ENCODE results near the gene MEFV. TPM values are rescaled to one million over a fixed set of nuclear protein-coding genes. Genes with fewer than 3 reads are reported as not detected.

The MEFV gene
- total RNA-seq, 2 donors from 2014 or later = 3.5 to 6.1 TPM

- no peaks in the 10 kb centered on the region for H3K36me3 ChIP-seq
- no peaks in the 10 kb centered on the region for H3K27me3 ChIP-seq (replicated peaks; ENCODE audit: insufficient read depth)
- H3K9me3 ChIP-seq = no peaks in the 10 kb centered on the region
- no peak overlapping the region for H3K4me3 ChIP-seq
- no peak for TF ChIP-seq CTCF (IDR thresholded peaks at IDR 0.05)
- no peak overlapping the region for H3K27ac ChIP-seq
- DNase-seq (ENCODE audit: low spot score) (no peak), ATAC-seq (ENCODE audit: insufficient number of reproducible peaks, low FRiP score, low read depth) (no peak)
- no peaks in the 10 kb centered on the region for H3K4me1 ChIP-seq (ENCODE audit: control insufficient read depth in 1 of 2, low read depth in 2 of 2)
These were observed 7.8 kb downstream of the MEFV start for GRCh38 chr16:3248596-3248995.

GRCh38 chr16:3246876-3247275, 9.6 kb downstream of the MEFV start:
- TF ChIP-seq CTCF (IDR thresholded peaks at IDR 0.05) = no peak
- ATAC-seq (ENCODE audit: insufficient number of reproducible peaks, low FRiP score, low read depth) = no peak
- Histone ChIP-seq H3K27ac (no peak overlapping the region), H3K4me1 (ENCODE audit: control insufficient read depth in 1 of 2, low read depth in 2 of 2) (no peaks in the 10 kb centered on the region), H3K9me3 (no peaks in the 10 kb centered on the region), H3K27me3 (replicated peaks; ENCODE audit: insufficient read depth) (no peaks in the 10 kb centered on the region), H3K36me3 (no peaks in the 10 kb centered on the region), H3K4me3 (no peak overlapping the region)
- DNase-seq (ENCODE audit: low spot score) = no peak

GRCh38 chr16:3246002-3246401, 10.4 kb downstream of the MEFV start:
- no peak for ATAC-seq (ENCODE audit: insufficient number of reproducible peaks, low FRiP score, low read depth)
- Histone ChIP-seq H3K9me3 (no peaks in the 10 kb centered on the region), H3K27ac (no peak overlapping the region), H3K36me3 (no peaks in the 10 kb centered on the region), H3K4me1 (ENCODE audit: control insufficient read depth in 1 of 2, low read depth in 2 of 2) (no peaks in the 10 kb centered on the region), H3K4me3 (no peak overlapping the region), H3K27me3 (replicated peaks; ENCODE audit: insufficient read depth) (no peaks in the 10 kb centered on the region)
- DNase-seq (ENCODE audit: low spot score) = no peak
- no peak for TF ChIP-seq CTCF (IDR thresholded peaks at IDR 0.05)

GRCh38 chr16:3243882-3244281, 12.6 kb downstream of the MEFV start:
- H3K9me3 ChIP-seq = no peaks in the 10 kb centered on the region
- H3K27me3 ChIP-seq (replicated peaks; ENCODE audit: insufficient read depth) = no peaks in the 10 kb centered on the region
- no peaks in the 10 kb centered on the region for H3K36me3 ChIP-seq
- H3K27ac ChIP-seq = no peak overlapping the region
- no peaks in the 10 kb centered on the region for H3K4me1 ChIP-seq (ENCODE audit: control insufficient read depth in 1 of 2, low read depth in 2 of 2)
- TF ChIP-seq CTCF (IDR thresholded peaks at IDR 0.05) = no peak
- ATAC-seq (ENCODE audit: insufficient number of reproducible peaks, low FRiP score, low read depth) (no peak), DNase-seq (ENCODE audit: low spot score) (no peak)
- H3K4me3 ChIP-seq = no peak overlapping the region

GRCh38 chr16:3242709-3243108, 13.7 kb downstream of the MEFV start:
- H3K27ac ChIP-seq = no peak overlapping the region
- no peak overlapping the region for H3K4me3 ChIP-seq
- H3K27me3 ChIP-seq (replicated peaks; ENCODE audit: insufficient read depth) = no peaks in the 10 kb centered on the region
- DNase-seq (ENCODE audit: low spot score) (no peak), ATAC-seq (ENCODE audit: insufficient number of reproducible peaks, low FRiP score, low read depth) (no peak)
- no peaks in the 10 kb centered on the region for H3K36me3 ChIP-seq
- H3K4me1 ChIP-seq (ENCODE audit: control insufficient read depth in 1 of 2, low read depth in 2 of 2) = no peaks in the 10 kb centered on the region
- no peaks in the 10 kb centered on the region for H3K9me3 ChIP-seq
- TF ChIP-seq CTCF (IDR thresholded peaks at IDR 0.05) = no peak
